ENCODE data around the gene EPAS1.

Gene EPAS1

GRCh38 chr2:46360303-46360702, 63.1 kb downstream of the EPAS1 start:
- Histone ChIP-seq H3K4me3 (ENCODE audit: low read depth, low read length) (no peak overlapping the region), H3K27me3 (no peaks in the 10 kb centered on the region), H3K9me3 (no peaks in the 10 kb centered on the region), H3K4me1 (peaks cover 2% of the 10 kb centered on the region), H3K36me3 (no peaks in the 10 kb centered on the region)
- DNase-seq, result no peak
- TF ChIP-seq CTCF (IDR thresholded peaks at IDR 0.05; ENCODE audit: low read depth, low read length), result no peak

- no peak for TF ChIP-seq CTCF (IDR thresholded peaks at IDR 0.05; ENCODE audit: low read depth, low read length)
- no peaks in the 10 kb centered on the region for H3K36me3 ChIP-seq
- no peak for DNase-seq
- no peaks in the 10 kb centered on the region for H3K9me3 ChIP-seq
- peaks cover 14% of the 10 kb centered on the region for H3K4me1 ChIP-seq
- no peaks in the 10 kb centered on the region for H3K27me3 ChIP-seq
- H3K4me3 ChIP-seq (ENCODE audit: low read depth, low read length), result no peak overlapping the region
Observed at GRCh38 chr2:46361920-46362666, 64.9 kb downstream of the EPAS1 start.

- TF ChIP-seq CTCF (IDR thresholded peaks at IDR 0.05; ENCODE audit: low read depth, low read length), result no peak
- H3K27me3 ChIP-seq, result no peaks in the 10 kb centered on the region
- H3K36me3 ChIP-seq, result no peaks in the 10 kb centered on the region
- peaks cover 17% of the 10 kb centered on the region for H3K4me1 ChIP-seq
- H3K4me3 ChIP-seq (ENCODE audit: low read depth, low read length), result no peak overlapping the region
- DNase-seq, result no peak
- no peaks in the 10 kb centered on the region for H3K9me3 ChIP-seq
Observed at GRCh38 chr2:46362667-46363012, 65.4 kb downstream of the EPAS1 start.

- Histone ChIP-seq H3K36me3 (no peaks in the 10 kb centered on the region), H3K4me1 (peaks cover 17% of the 10 kb centered on the region)
- DNase-seq, result no peak
Observed at GRCh38 chr2:46363535-46364170, 66.4 kb downstream of the EPAS1 start.

GRCh38 chr2:46364797-46365457, 67.7 kb downstream of the EPAS1 start:
- Histone ChIP-seq H3K27me3 (no peaks in the 10 kb centered on the region), H3K4me1 (peaks cover 17% of the 10 kb centered on the region), H3K36me3 (no peaks in the 10 kb centered on the region), H3K4me3 (ENCODE audit: low read depth, low read length) (no peak overlapping the region), H3K9me3 (no peaks in the 10 kb centered on the region)
- peak; percentile 57 for DNase-seq
- TF ChIP-seq CTCF (IDR thresholded peaks at IDR 0.05; ENCODE audit: low read depth, low read length), result peak; percentile 92

More at GRCh38 chr2:46363535-46364170, 66.4 kb downstream of the EPAS1 start:
- TF ChIP-seq CTCF (IDR thresholded peaks at IDR 0.05; ENCODE audit: low read depth, low read length), result no peak
- H3K27me3 ChIP-seq, result no peaks in the 10 kb centered on the region
- H3K4me3 ChIP-seq (ENCODE audit: low read depth, low read length), result no peak overlapping the region
- H3K9me3 ChIP-seq, result no peaks in the 10 kb centered on the region
